Right lung (tissue), 5 donors: ENCODE data around the gene ADH1B. TPM values are rescaled to one million over a fixed set of nuclear protein-coding genes. Genes with fewer than 3 reads are reported as not detected.

Experiments used
- polyA plus RNA-seq, 5 donors: library from polyadenylated mRNA; unstranded; fragments of 120-200 nt; gene quantifications; one replicate each; pipeline versions ENCODE4 v1.2.1 to v1.2.3, GENCODE V29; 2013; ENCODE audit warnings: inconsistent platforms in 1 of 5, low replicate concordance in 1 of 5; ENCODE audit not compliant: insufficient read length in 5 of 5, insufficient read depth in 1 of 5

ADH1B gene
- polyA plus RNA-seq, 5 donors = 945 to 1,187 (median 983) TPM

Other genes starting within 250 kb of the ADH1B start
- 100 to 1,000 TPM; 238 to 308 (median 270) TPM for gene ADH5, start 232.6 kb downstream of the ADH1B start, polyA plus RNA-seq
- gene ADH4, start 177.1 kb downstream of the ADH1B start, polyA plus RNA-seq = 1 to 10 TPM in 3 of 5 donors, under 1 TPM in 2; 0.41 to 2.2 (median 1.3) TPM
- 10 to 100 TPM in 4 of 5 donors, 1 to 10 TPM in 1; 9.0 to 24.9 (median 14.1) TPM for gene ADH6, start 102.2 kb downstream of the ADH1B start, polyA plus RNA-seq
- gene ADH1A, start 30.4 kb downstream of the ADH1B start, polyA plus RNA-seq = 10 to 100 TPM; 10.2 to 19.2 (median 17.0) TPM
- 10 to 100 TPM; 21.1 to 28.6 (median 24.8) TPM for gene ADH1C, start 31.3 kb upstream of the ADH1B start, polyA plus RNA-seq
- under 1 TPM in 2 of 5 donors, not detected in 3; 0.10 to 0.22 TPM for gene ADH7, start 113.9 kb upstream of the ADH1B start, polyA plus RNA-seq
- not detected for gene C4orf17, start 189.6 kb upstream of the ADH1B start, polyA plus RNA-seq
- 10 to 100 TPM; 12.8 to 20.4 (median 14.5) TPM for gene TRMT10A, start 242.6 kb upstream of the ADH1B start, polyA plus RNA-seq